GM19239 (cell line): ENCODE data around the gene GOLGA7B.

Experiments
- DNase-seq: peaks from one replicate; pipeline ENCODE4 v3.0.0; 2011; ENCODE audit warnings: low spot score; ENCODE audit not compliant: insufficient read length
- FAIRE-seq: peaks from 2 replicates; lab custom pipeline; 2011; peaks lifted over from hg19 to GRCh38; lab: Jason Lieb, UNC

GOLGA7B gene

GRCh38 chr10:97865488-97865887 is 15.8 kb downstream of the GOLGA7B start:
- DNase-seq: no peak
- FAIRE-seq: no peak

- no peak for DNase-seq
- no peak for FAIRE-seq
Observed at GRCh38 chr10:97866524-97867219, 17.0 kb downstream of the GOLGA7B start.

- DNase-seq (no peak), FAIRE-seq (no peak)
Observed at GRCh38 chr10:97867220-97867800, 17.7 kb downstream of the GOLGA7B start.

- DNase-seq: no peak
- no peak for FAIRE-seq
Observed at GRCh38 chr10:97868134-97868685, 18.6 kb downstream of the GOLGA7B start.

- DNase-seq (peak; percentile 83), FAIRE-seq (peak; percentile 86)
Observed at GRCh38 chr10:97869091-97870042, 19.7 kb downstream of the GOLGA7B start.

- FAIRE-seq (no peak), DNase-seq (no peak)
Observed at GRCh38 chr10:97870990-97871389, 21.3 kb downstream of the GOLGA7B start.

- FAIRE-seq (no peak), DNase-seq (no peak)
Observed at GRCh38 chr10:97873569-97873968, 23.9 kb downstream of the GOLGA7B start.

- no peak for FAIRE-seq
- no peak for DNase-seq
Observed at GRCh38 chr10:97874332-97874731, 24.7 kb downstream of the GOLGA7B start.

- FAIRE-seq (no peak), DNase-seq (no peak)
Observed at GRCh38 chr10:97875391-97875790, 25.7 kb downstream of the GOLGA7B start.

- no peak for FAIRE-seq
- no peak for DNase-seq
Observed at GRCh38 chr10:97876402-97876801, 26.8 kb downstream of the GOLGA7B start.

GRCh38 chr10:97879241-97879640 is 29.6 kb downstream of the GOLGA7B start:
- no peak for FAIRE-seq

GRCh38 chr10:97880109-97880508 is 30.5 kb downstream of the GOLGA7B start:
- DNase-seq (no peak), FAIRE-seq (no peak)

More at GRCh38 chr10:97879241-97879640, 29.6 kb downstream of the GOLGA7B start:
- no peak for DNase-seq

- FAIRE-seq (no peak), DNase-seq (no peak)
Observed at GRCh38 chr10:97882142-97883091, 32.8 kb downstream of the GOLGA7B start.

GRCh38 chr10:97883092-97883485 is 33.4 kb downstream of the GOLGA7B start:
- DNase-seq (no peak), FAIRE-seq (no peak)

- no peak for FAIRE-seq
Observed at GRCh38 chr10:97886286-97886685, 36.6 kb downstream of the GOLGA7B start.

GRCh38 chr10:97887399-97887798 is 37.8 kb downstream of the GOLGA7B start:
- no peak for FAIRE-seq
- no peak for DNase-seq

More at GRCh38 chr10:97886286-97886685, 36.6 kb downstream of the GOLGA7B start:
- no peak for DNase-seq

GRCh38 chr10:97888134-97888533 is 38.5 kb downstream of the GOLGA7B start:
- FAIRE-seq: no peak
- DNase-seq: no peak

- DNase-seq (no peak), FAIRE-seq (no peak)
Observed at GRCh38 chr10:97888641-97889262, 39.1 kb downstream of the GOLGA7B start.
